Memory B cell (primary cell): ENCODE results near the gene LHX4.

Experiments used
- ATAC-seq: fragments of 150-1000 bp; cut with Tn5 transposase; 2 replicates; pipeline ENCODE4 v1.10.0; 2021; ENCODE audit warnings: low read depth, mild to moderate bottlenecking, moderate library complexity
- DNase-seq, 2 donors: peaks; one replicate each; pipeline ENCODE4 v3.0.0; 2022; ENCODE audit warnings: low spot score in 2 of 2
- H3K27ac Mint-ChIP-seq: one replicate; pipeline ENCODE4 v1.8.0; 2022; ENCODE audit warnings: mild to moderate bottlenecking, moderate library complexity, mixed read lengths
- H3K27me3 Mint-ChIP-seq: one replicate; pipeline ENCODE4 v1.8.0; 2022; ENCODE audit warnings: mixed read lengths
- H3K36me3 Mint-ChIP-seq: one replicate; pipeline ENCODE4 v1.8.0; 2022; ENCODE audit warnings: mild to moderate bottlenecking, mixed read lengths
- H3K4me1 Mint-ChIP-seq: one replicate; pipeline ENCODE4 v1.8.0; 2022; ENCODE audit warnings: mixed read lengths
- H3K4me3 Mint-ChIP-seq: one replicate; pipeline ENCODE4 v1.8.0; 2022; ENCODE audit warnings: mild to moderate bottlenecking, moderate library complexity, mixed read lengths
- H3K9me3 Mint-ChIP-seq: one replicate; pipeline ENCODE4 v1.8.0; 2022; ENCODE audit warnings: mixed read lengths

Gene LHX4

DNA sequence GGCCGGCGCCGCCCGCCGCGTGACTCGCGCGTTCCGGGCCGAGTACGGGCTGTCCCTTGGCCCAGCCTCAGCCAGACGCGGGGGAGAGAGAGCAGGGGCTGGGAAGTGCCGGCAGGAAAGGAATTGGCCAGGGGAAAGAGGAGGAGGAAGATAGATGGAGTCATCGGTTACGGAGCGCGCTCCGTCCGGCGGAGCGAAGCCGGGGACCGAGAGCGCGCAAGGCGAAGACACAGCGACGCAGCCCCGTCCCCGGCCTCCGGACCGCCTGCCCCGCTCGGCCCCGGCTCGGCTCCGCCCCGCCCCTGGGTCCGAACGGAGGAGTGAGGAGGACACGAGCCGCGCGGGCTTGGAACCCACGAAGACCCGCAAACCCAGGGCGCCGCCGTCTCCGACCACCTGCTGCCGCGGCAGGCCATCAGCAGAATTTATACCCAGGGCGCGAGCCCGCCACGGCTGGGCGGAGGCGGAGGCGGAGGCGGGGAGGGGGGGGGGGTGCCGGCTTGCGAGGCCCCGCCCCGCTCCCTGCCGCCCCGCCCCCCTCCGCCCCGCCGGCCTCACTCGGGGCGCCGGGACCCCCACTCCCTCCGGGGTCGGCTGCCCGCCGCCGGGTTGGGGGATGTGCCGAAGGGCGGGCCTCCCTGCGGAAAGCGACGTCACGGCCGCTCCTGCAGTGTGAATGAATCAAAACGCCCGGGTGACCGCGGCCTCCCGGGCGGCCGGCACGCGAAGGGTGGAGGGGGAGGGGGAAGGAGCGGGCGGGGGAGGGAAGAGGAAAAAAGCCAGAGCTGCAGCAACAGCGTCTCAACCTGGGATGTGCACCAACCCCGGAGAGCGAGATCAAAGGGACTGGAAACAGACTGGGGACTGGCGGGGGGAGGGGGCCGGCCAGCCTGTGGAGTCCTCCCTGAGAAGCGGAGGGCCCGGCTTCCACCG is at the start of gene LHX4:
TSS of gene LHX4 (plus strand) at position 782 of the 933 bp plus-strand sequence. CDS start 266 bp downstream, outside the sequence.
- no peaks in the 10 kb centered on the region for H3K36me3 Mint-ChIP-seq

DNA sequence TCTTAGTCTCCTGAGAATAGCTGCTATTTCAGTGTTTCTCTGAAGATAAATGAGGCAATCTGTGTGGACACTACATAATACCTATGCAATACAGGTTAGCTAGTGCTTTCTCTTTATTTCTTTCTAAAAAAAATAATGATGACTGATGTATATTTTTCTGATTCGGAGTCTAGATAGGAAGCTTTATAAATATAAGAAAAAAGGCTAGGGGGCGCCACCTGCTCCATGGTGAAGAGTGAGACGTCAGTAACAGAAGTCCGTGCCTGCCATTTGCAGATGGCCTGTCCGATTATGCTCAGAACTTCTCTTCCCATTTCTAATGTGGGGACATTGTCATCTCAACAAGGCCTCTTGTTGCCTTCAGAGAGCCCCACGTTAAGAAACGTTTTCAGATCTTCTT is 49.0 kb upstream of the LHX4 start:
- no peak overlapping the region for H3K27ac Mint-ChIP-seq
- H3K4me3 Mint-ChIP-seq: no peak overlapping the region
- H3K36me3 Mint-ChIP-seq: peaks cover 9% of the 10 kb centered on the region
- H3K9me3 Mint-ChIP-seq: no peaks in the 10 kb centered on the region
- ATAC-seq: no peak
- H3K27me3 Mint-ChIP-seq: no peaks in the 10 kb centered on the region
- DNase-seq: no peak
- no peaks in the 10 kb centered on the region for H3K4me1 Mint-ChIP-seq

More for the DNA sequence above, at the start of gene LHX4:
- Mint-ChIP-seq H3K9me3 (no peaks in the 10 kb centered on the region), H3K27ac (no peak within 1 kb of the TSS), H3K27me3 (peaks cover 30% of the 10 kb centered on the region), H3K4me1 (peaks cover 11% of the 10 kb centered on the region), H3K4me3 (peak within 1 kb of the TSS; percentile 83)
- no peak for DNase-seq
- ATAC-seq: peak; percentile 68

DNA sequence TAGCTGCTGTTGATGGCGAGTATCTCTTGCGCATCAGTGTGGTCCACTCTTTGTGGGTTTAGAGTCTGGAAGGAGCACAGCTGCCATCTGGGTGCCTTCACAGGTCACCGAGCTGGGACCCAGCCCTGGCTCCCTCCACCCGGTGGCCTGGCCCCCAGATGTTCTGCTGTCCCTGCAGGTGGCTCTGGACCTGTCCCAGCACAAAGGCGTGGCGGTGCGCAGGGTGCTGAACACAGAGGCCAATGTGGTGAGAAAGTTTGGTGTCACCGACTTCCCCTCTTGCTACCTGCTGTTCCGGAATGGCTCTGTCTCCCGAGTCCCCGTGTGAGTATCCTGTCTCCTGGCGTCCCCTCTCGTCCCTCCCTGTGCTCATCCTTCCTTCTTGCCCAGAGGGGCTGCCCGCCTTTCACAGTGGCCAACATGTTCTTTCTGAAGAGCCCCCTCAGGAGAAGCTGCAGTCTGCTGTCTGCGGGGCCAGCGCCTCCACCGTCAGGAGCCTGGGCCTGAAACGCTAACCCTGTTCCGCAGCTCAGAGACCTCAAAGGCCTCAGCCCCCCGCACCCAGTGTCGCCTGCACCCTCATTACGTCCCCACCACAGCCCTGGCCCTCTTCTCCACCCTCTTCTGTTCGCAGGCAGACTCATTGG is 47.9 kb upstream of the LHX4 start:
- Mint-ChIP-seq H3K36me3 (peaks cover 13% of the 10 kb centered on the region), H3K4me3 (no peak overlapping the region), H3K27me3 (no peaks in the 10 kb centered on the region), H3K27ac (no peak overlapping the region), H3K4me1 (no peaks in the 10 kb centered on the region), H3K9me3 (no peaks in the 10 kb centered on the region)
- DNase-seq (no peak), ATAC-seq (no peak)

DNA sequence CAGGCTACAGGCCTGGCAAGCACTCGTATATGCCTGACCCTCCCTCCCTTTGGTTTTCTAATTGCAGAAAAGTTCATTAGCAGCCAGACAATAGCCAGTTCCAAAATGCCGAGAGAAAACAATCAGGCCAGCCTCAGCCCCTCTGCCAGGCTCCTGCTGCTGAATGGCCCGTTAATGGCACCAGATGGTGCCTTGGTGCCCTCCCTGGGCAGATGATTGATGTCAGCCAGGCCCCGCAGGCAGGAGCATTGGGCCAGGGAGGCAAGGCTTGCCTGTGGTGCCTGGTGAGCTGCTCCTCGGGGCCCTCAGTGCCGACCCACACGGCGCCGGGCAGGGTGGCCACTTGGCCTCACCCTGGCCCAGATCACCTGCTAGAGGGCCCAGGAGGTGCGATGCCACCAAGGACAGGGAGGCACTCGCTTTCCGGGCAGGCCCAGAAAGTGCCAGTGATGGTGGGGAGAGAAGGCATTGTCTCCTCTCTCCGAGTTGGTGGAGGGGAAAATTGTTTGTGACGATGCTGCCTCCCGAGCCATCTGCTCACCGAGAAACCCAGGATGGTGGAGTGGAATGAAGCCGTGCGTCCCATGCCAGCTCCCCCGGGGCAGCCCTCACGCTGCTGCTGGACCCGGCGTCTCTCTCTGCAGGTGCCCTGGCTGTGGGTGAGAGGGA is 47.3 kb upstream of the LHX4 start:
- no peaks in the 10 kb centered on the region for H3K27me3 Mint-ChIP-seq
- H3K4me1 Mint-ChIP-seq: no peaks in the 10 kb centered on the region
- no peaks in the 10 kb centered on the region for H3K9me3 Mint-ChIP-seq
- no peak overlapping the region for H3K27ac Mint-ChIP-seq
- H3K4me3 Mint-ChIP-seq: no peak overlapping the region
- ATAC-seq: no peak
- DNase-seq: no peak
- H3K36me3 Mint-ChIP-seq: peaks cover 13% of the 10 kb centered on the region

DNA sequence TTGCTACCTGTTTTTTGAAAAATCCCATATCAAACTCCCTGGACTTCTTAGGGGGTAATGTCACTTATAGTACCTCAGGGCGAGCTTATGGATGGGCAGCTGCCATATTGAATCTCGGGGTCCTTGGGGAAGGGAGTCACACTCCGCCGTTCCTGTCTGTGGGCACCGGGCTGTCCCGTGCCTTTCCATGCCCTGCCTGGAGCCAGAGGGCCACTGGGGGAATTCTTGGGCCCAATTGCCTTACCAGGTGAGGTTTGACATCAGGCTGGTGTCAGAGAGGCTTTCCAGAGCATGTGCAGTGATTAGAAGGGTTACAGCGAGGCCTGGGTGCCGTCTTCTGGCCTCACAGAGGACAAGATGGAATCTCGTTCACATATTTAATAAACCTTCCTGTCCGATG is 46.6 kb upstream of the LHX4 start:
- no peak for ATAC-seq
- Mint-ChIP-seq H3K4me3 (no peak overlapping the region), H3K36me3 (peaks cover 13% of the 10 kb centered on the region), H3K27me3 (no peaks in the 10 kb centered on the region), H3K27ac (no peak overlapping the region), H3K9me3 (no peaks in the 10 kb centered on the region), H3K4me1 (no peaks in the 10 kb centered on the region)
- DNase-seq: no peak

DNA sequence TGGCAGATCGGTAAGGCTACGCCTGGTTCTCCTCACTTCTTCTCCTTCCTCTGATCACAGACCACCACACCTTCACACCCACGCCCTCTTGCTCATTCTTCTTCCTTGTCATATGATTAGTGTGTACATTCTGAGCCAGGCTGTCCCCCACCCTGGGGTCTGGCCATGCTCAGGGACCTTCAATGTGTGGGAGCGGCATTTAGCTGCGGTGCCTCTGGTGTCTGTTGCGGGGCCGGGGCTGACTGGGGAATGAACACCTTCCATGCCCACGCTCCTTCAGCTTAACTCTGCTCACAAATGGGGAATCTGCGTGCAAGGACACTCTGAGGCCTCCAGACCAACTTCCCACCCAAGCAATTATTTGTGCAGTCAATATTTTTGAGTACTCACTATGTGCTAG is 46.0 kb upstream of the LHX4 start:
- no peaks in the 10 kb centered on the region for H3K27me3 Mint-ChIP-seq
- H3K27ac Mint-ChIP-seq: no peak overlapping the region
- no peaks in the 10 kb centered on the region for H3K9me3 Mint-ChIP-seq
- DNase-seq (no peak), ATAC-seq (no peak)
- H3K4me1 Mint-ChIP-seq: no peaks in the 10 kb centered on the region
- H3K4me3 Mint-ChIP-seq: no peak overlapping the region
- peaks cover 16% of the 10 kb centered on the region for H3K36me3 Mint-ChIP-seq

DNA sequence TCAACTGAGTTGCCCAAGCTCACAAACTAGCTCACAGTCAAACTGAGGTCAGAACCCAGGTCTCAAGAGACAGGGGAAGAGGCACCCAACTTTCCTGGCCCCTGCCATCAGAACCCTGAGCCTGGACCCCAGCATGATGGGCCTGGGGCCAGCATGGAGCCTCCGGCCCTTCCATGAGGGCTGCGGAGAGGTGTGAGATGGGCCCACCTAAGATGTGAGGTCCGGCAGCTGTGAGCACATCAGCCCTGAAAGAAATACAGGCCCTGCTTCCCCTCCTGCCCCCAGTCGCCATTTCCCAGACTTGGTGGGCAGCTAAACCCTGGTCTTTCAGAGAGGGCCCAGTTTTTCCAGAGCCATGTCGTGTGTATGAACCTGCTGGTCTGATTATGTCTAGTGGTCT is 44.8 kb upstream of the LHX4 start:
- H3K4me1 Mint-ChIP-seq: no peaks in the 10 kb centered on the region
- H3K27me3 Mint-ChIP-seq: no peaks in the 10 kb centered on the region
- no peak overlapping the region for H3K27ac Mint-ChIP-seq
- no peak for ATAC-seq
- no peaks in the 10 kb centered on the region for H3K9me3 Mint-ChIP-seq
- peaks cover 19% of the 10 kb centered on the region for H3K36me3 Mint-ChIP-seq
- no peak for DNase-seq
- no peak overlapping the region for H3K4me3 Mint-ChIP-seq

DNA sequence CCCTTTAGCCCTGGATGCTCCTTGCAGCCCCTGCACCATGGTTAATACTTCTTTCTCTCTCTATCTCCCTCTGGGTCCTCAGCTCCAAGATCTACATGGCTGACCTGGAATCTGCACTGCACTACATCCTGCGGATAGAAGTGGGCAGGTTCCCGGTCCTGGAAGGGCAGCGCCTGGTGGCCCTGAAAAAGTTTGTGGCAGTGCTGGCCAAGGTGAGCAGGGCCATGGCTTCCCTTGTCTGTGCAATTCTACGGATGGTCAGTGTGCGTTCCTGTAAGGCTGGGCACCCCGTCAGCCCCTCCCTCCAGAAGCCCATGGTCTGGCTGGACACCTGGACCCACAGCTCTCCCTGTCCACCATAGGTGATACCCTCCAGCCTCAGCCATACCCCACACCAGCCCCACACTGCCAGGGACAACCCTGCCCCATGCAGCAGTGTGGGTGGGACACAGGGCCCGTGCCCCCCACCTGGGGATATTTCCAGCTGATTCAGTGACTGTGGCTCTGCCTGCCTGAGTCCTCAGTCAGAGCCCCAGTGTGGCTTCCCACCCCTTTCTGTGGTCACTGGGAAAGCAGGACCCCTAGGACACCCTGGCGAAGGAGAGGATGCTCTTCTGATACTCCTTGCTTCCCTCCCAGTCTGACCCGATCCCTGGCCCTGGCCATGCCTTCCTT is 44.0 kb upstream of the LHX4 start:
- DNase-seq (no peak), ATAC-seq (no peak)
- H3K27ac Mint-ChIP-seq: no peak overlapping the region
- no peaks in the 10 kb centered on the region for H3K27me3 Mint-ChIP-seq
- peaks cover 20% of the 10 kb centered on the region for H3K36me3 Mint-ChIP-seq
- H3K4me1 Mint-ChIP-seq: no peaks in the 10 kb centered on the region
- H3K9me3 Mint-ChIP-seq: no peaks in the 10 kb centered on the region
- H3K4me3 Mint-ChIP-seq: no peak overlapping the region

DNA sequence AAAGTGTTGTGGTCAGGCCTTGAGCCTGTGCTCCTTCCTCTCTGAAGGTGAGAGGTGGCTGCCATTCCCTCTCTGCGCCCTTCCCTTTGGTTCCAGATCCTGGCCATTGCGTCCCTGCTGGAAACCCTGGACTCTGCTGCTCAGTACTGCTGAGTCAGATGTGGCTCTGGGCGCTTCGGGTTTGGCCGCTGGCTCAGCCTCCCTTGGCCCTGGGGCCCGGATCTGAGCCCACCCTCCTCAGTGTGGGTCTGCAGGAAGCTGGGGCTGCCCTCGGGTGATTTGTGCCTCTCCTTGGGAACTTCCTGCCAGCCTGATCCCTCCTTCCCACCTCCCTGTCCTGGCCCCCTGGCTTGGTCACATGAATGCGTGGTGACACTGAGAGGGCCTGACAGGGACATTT is 43.2 kb upstream of the LHX4 start:
- Mint-ChIP-seq H3K4me1 (no peaks in the 10 kb centered on the region), H3K4me3 (no peak overlapping the region), H3K36me3 (peaks cover 24% of the 10 kb centered on the region), H3K27ac (no peak overlapping the region), H3K27me3 (no peaks in the 10 kb centered on the region), H3K9me3 (no peaks in the 10 kb centered on the region)
- DNase-seq (no peak), ATAC-seq (no peak)

DNA sequence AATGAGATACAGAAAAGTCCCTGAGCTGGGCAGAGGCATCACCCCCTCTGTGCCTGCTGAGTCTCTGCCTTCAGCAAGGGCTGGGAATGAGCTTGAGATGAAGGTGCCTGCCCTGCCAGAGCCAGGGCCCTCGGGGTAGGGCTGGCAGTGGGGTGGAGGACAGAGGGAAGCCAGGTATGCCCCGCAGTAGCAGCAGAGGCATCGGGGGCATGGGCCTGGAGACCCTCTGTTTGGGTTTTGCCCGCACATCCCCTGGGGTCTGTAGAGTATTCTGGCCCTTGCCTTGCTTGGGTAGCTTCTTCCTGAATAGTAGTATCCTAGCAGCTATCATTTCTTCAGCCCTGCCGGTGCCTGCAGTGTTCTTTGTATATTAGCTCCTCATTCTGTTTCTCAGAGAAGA is 42.4 kb upstream of the LHX4 start:
- no peaks in the 10 kb centered on the region for H3K4me1 Mint-ChIP-seq
- H3K4me3 Mint-ChIP-seq: no peak overlapping the region
- H3K9me3 Mint-ChIP-seq: no peaks in the 10 kb centered on the region
- ATAC-seq: no peak
- H3K27me3 Mint-ChIP-seq: no peaks in the 10 kb centered on the region
- peaks cover 30% of the 10 kb centered on the region for H3K36me3 Mint-ChIP-seq
- H3K27ac Mint-ChIP-seq: no peak overlapping the region
- DNase-seq: no peak

DNA sequence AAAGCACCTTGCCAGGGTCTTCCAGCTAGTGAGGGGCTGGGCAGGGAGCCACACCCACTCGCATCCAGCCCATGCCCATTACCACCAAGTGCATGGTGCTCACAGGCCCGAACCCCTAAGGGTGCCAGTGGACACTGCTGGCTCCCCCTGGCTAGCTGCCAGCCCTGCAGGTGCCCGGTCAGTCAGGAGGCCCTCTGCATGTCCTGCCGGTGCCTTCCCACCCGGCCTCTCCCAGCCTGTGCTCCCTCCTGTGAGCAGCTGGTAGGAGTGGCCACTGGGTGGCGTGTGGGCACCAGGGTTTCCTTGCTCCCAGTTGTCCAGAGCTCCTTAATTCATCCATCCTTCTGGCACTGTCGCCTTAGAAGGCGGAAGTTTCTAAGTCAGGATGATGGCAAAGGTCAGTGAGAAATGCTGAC is 42.0 kb upstream of the LHX4 start:
- no peaks in the 10 kb centered on the region for H3K9me3 Mint-ChIP-seq
- DNase-seq (no peak), ATAC-seq (no peak)
- no peaks in the 10 kb centered on the region for H3K27me3 Mint-ChIP-seq
- no peak overlapping the region for H3K27ac Mint-ChIP-seq
- no peak overlapping the region for H3K4me3 Mint-ChIP-seq
- peaks cover 33% of the 10 kb centered on the region for H3K36me3 Mint-ChIP-seq
- no peaks in the 10 kb centered on the region for H3K4me1 Mint-ChIP-seq

DNA sequence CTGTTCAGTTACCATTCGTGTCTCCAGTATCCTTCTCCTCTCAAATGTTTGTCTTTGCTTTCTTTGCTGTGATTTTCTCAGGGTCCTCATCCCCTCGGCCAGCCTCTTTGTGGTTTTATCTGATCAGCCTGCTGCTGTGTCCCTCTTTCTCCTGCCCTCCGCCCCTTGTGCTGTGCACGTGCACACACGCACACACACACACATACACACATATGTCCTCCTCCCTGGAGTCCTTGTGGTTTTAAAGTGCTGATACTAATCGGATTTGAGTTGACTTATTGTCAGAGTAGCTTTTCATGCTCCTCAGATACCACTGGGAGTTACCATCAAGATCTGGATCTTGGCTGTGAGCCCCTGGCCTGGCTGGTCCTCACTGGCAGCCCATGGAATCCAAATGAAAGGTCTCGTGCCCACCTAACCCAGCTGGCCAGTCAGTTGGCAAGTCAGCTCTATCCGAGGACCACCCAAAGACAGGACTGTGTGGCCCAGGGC is 41.3 kb upstream of the LHX4 start:
- Mint-ChIP-seq H3K27ac (no peak overlapping the region), H3K27me3 (no peaks in the 10 kb centered on the region)

DNA sequence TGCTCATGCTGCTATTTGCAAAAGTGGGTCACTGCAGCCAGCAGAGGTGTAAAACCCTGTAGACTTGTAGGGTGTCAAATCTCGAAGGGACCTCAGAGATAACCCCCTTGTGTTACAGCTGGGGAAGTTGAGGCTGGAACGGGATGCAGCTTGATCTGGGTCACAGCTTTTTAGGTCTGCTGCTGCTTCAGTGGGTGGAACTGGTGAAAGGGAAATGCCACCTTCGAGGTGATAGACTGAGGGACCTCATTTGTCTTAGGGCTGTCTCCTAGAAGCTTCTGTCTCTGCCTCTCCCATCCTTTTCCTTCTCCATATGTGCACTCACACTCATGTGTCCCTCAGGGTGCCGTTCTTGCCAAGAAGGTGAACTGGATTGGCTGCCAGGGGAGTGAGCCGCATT is 40.0 kb upstream of the LHX4 start:
- H3K27me3 Mint-ChIP-seq: no peaks in the 10 kb centered on the region
- peaks cover 34% of the 10 kb centered on the region for H3K36me3 Mint-ChIP-seq
- H3K27ac Mint-ChIP-seq: no peak overlapping the region
- H3K4me3 Mint-ChIP-seq: no peak overlapping the region
- H3K4me1 Mint-ChIP-seq: no peaks in the 10 kb centered on the region
- ATAC-seq: no peak
- no peaks in the 10 kb centered on the region for H3K9me3 Mint-ChIP-seq
- no peak for DNase-seq

More for the DNA sequence above, 41.3 kb upstream of the LHX4 start:
- Mint-ChIP-seq H3K9me3 (no peaks in the 10 kb centered on the region), H3K4me3 (no peak overlapping the region), H3K4me1 (no peaks in the 10 kb centered on the region), H3K36me3 (peaks cover 40% of the 10 kb centered on the region)
- ATAC-seq: no peak
- DNase-seq: no peak

DNA sequence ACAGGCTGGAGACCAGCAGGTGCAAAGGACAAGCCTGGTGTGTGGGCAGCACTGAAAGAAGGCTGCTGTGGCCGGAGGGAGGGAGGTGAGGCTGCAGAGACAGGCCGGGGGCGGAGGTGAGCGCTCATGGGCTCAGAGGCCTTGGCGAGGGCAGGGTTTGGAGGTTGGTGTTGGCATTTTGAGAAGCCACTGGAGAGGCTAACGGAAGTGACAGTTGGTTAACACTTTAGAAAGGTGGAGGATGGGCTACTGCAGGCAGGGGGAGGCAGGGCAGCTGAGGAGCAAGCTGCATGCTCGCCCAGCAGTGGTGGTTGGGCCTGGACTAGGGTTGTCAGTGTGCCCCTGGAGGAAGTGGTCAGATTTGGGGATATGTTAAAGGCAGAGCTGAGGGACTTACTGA is 37.9 kb upstream of the LHX4 start:
- H3K27ac Mint-ChIP-seq: no peak overlapping the region
- H3K4me3 Mint-ChIP-seq: no peak overlapping the region
- ATAC-seq: no peak

More for the DNA sequence above, 37.9 kb upstream of the LHX4 start:
- Mint-ChIP-seq H3K36me3 (peaks cover 36% of the 10 kb centered on the region), H3K9me3 (no peaks in the 10 kb centered on the region), H3K27me3 (no peaks in the 10 kb centered on the region), H3K4me1 (no peaks in the 10 kb centered on the region)
- no peak for DNase-seq
